Activated CD4-positive, alpha-beta T cell treated with anti-CD3 and anti-CD28 coated beads, Interleukin-2, Interleukin-4, amounts not matched to agents 100 ng/mL and 50 ng/mL, durations not matched to agents 16 hours and 8 hours (primary cell): ENCODE data around the gene KCNAB1.
"Not testable (repeated sequence)": the region's sequence is repeated elsewhere in the genome, so short reads cannot be mapped to it uniquely, and the experiment has no call there.

Source experiments
- DNase-seq: peaks from one replicate; pipeline ENCODE4 v3.0.0-alpha.2; 2020; ENCODE audit warnings: low spot score

Gene KCNAB1

GRCh38 chr3:156222381-156222780 lies 102.0 kb downstream of the KCNAB1 start:
- DNase-seq, result not testable (repeated sequence)

- DNase-seq, result not testable (repeated sequence)
Measured at GRCh38 chr3:156224046-156224445, 103.7 kb downstream of the KCNAB1 start.

GRCh38 chr3:156226676-156227420 lies 106.5 kb downstream of the KCNAB1 start:
- DNase-seq, result no peak

GRCh38 chr3:156227704-156228103 lies 107.3 kb downstream of the KCNAB1 start:
- DNase-seq, result no peak

GRCh38 chr3:156230278-156230900 lies 110.0 kb downstream of the KCNAB1 start:
- DNase-seq, result no peak

- DNase-seq, result not testable (repeated sequence)
Measured at GRCh38 chr3:156231221-156231620, 110.8 kb downstream of the KCNAB1 start.

- no peak for DNase-seq
Measured at GRCh38 chr3:156233876-156234275, 113.5 kb downstream of the KCNAB1 start.

- no peak for DNase-seq
Measured at GRCh38 chr3:156236556-156237260, 116.3 kb downstream of the KCNAB1 start.

GRCh38 chr3:156240642-156241041 lies 120.3 kb downstream of the KCNAB1 start:
- DNase-seq, result no peak

GRCh38 chr3:156246961-156247725 lies 126.8 kb downstream of the KCNAB1 start:
- DNase-seq, result no peak

- DNase-seq, result no peak
Measured at GRCh38 chr3:156250550-156250949, 130.2 kb downstream of the KCNAB1 start.

GRCh38 chr3:156251424-156251823 lies 131.0 kb downstream of the KCNAB1 start:
- no peak for DNase-seq

- no peak for DNase-seq
Measured at GRCh38 chr3:156252656-156253055, 132.3 kb downstream of the KCNAB1 start.

GRCh38 chr3:156253150-156253549 lies 132.8 kb downstream of the KCNAB1 start:
- no peak for DNase-seq

- no peak for DNase-seq
Measured at GRCh38 chr3:156256256-156256655, 135.9 kb downstream of the KCNAB1 start.

- DNase-seq, result no peak
Measured at GRCh38 chr3:156256945-156257344, 136.6 kb downstream of the KCNAB1 start.

GRCh38 chr3:156258301-156258700 lies 137.9 kb downstream of the KCNAB1 start:
- DNase-seq, result no peak

- no peak for DNase-seq
Measured at GRCh38 chr3:156259896-156260295, 139.5 kb downstream of the KCNAB1 start.

- no peak for DNase-seq
Measured at GRCh38 chr3:156260331-156260730, 140.0 kb downstream of the KCNAB1 start.

GRCh38 chr3:156264771-156265170 lies 144.4 kb downstream of the KCNAB1 start:
- no peak for DNase-seq

- no peak for DNase-seq
Measured at GRCh38 chr3:156271508-156271907, 151.1 kb downstream of the KCNAB1 start.

- no peak for DNase-seq
Measured at GRCh38 chr3:156271995-156272719, 151.8 kb downstream of the KCNAB1 start.
